GM10847 (cell line): ENCODE results near the gene PARP1.

Source experiments
- POLR2A ChIP-seq: IDR thresholded peaks from 2 replicates; pipeline ENCODE4 v1.6.1; 2011; ENCODE audit not compliant: insufficient read length; ENCODE audit errors: extremely low read depth

The PARP1 gene

GRCh38 chr1:226417830-226418546 lies 10.1 kb upstream of the PARP1 start:
- TF ChIP-seq POLR2A: no peak

DNA sequence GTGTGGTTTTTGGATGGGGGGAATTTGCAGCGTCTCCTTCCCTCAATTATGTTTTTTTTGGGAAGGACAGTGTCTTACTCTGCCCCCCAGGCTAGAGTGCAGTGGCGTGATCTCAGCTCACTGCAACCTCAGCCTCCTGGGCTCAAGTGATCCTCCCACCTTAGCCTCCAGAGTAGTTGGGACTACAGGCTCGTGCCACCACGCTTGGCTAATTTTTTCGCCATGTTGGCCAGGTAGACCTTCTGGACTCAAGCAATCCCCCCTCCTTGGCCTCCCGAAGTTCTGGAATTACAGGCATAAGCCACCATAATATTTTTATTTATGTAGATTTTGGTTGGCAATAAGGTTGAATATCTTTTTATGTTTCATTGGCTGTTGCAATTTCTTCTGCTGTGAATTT lies 9.5 kb upstream of the PARP1 start:
- TF ChIP-seq POLR2A: no peak

- TF ChIP-seq POLR2A: no peak
These were observed 6.3 kb upstream of the PARP1 start for GRCh38 chr1:226414098-226414698.

DNA sequence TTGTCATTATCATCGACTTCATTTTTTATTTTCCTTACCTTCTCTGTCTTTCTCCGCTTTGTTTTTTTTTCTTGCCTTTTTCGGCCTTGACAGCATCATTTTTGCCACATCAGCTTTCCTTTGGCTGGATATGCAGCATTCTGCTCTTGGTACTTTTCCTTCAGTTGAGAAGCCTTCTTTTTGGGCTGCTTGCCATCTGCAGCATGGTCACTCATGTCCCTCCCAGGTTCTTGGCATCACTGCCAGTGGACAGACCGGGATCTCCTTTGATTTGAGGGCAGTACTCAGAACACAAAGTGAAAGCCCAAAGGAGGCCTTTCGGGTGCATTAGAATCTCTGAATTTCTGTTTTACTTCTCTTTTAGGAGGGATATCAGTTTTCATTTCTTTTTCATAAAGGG lies 3.7 kb upstream of the PARP1 start:
- no peak for TF ChIP-seq POLR2A

DNA sequence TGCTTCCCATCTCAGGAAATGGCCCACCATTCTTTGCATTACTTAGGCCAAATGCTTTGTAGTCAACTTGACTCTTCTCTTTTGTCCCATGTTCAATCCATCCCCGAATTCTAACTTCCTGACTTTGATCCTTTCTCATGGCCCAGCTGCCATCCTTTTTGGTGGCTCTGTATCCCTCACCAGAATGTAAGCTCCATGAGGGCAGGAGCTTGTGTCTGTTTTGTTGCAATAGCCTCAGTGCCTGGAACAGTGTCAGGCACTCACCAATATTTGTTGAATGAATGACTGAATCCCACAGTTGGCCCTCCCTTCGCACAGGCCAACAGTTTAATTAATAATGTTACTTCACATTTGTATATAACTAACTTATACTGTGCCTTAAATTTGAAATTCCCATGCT lies 3.1 kb upstream of the PARP1 start:
- no peak for TF ChIP-seq POLR2A

GRCh38 chr1:226409392-226409791 lies 1.5 kb upstream of the PARP1 start:
- TF ChIP-seq POLR2A: no peak

DNA sequence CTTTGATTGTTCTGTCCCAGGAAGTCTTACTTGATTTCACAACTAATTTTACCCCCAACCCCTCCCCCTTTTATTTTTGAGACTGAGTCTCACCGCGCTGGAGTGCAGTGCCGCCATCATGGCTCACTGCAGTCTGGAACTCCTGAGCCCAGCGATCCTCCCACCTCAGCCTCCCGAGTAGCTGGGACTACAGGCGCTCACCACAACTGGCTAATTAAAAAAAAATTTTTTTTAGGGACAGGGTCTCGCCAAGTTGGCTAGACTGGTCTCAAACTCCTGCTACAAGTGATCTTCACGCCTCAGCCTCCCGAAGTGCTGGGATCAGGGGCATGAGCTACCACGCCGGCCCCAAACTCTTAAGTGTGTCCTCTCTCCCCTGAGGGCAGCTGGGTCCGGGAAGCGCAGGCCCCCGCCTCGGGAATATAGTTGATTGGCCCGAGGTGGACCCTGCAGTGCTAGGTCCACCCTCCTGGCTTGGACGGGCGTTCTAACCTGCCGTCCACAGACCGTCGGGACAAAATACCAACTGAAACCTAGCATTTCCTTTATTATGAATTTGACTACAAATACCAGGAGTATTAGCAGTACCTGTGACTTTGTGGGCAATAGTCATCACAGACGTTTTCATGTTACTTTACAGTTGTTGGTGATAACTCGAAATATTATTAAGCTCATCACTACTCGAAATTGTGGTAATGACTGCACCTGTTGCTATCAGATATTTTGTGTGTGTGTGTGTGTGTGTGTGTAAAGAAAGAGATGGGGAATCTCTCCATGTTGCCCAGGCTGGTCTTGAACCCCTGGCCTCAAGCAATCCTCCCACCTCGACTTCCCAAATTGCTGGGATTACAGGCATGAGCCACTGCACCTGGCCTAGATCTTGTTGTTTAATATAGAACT lies 642 bp upstream of the PARP1 start:
- TF ChIP-seq POLR2A: no peak

DNA sequence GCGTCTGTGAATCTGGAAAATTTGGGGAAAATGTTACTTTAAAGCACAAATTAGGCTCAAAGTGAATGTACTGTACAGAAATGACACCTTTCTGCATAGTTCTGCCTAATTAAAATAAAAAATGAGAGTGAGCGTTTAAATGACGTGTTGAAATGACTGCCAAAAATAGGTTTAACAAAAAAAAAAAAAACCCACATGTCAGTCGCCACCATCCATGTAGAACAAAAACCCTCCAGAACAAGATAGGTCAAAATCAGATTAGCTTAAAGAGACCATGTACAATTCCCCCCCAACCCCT lies 745 bp downstream of the PARP1 start:
- TF ChIP-seq POLR2A: no peak

DNA sequence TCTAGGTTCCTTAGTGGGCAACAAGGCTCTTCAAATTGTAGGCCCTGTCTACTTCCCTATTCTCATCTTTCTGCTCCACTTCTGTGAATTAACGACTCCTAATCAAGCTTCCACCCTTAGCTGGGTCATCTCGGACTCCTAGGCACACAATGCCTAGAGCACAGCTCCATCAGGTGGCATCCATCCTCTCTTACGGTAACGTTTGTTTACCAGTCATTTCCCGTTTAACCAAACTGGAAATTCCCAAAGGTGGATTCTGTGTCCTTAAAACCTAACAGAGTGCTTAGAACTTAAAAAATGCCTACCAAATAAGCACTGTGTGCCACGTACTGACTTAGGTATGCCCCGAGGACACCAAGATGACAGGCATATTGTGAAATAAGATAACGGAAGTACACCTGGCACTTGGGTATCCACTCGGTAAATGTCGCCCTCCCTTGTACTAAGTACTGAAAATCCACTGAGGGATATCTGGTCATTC lies 1.5 kb downstream of the PARP1 start:
- TF ChIP-seq POLR2A: no peak

- no peak for TF ChIP-seq POLR2A
These were observed 2.4 kb downstream of the PARP1 start for GRCh38 chr1:226405411-226405988.

DNA sequence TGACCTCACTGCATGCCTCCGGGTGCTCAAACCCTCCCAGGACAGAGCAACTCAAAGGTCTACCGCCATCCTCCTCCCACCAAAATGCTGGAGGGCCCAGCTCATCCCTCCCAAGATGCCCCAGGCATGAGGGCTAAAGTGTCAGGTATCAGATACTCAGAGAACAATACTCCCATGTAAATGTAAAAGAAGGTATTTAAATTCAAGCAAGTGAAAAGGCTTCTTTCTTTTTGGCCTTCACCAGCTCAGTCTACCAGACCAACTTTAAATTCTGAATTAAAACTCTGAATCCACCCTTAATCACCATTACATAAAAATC lies 3.0 kb downstream of the PARP1 start:
- TF ChIP-seq POLR2A: no peak

GRCh38 chr1:226404063-226404903 lies 3.6 kb downstream of the PARP1 start:
- no peak for TF ChIP-seq POLR2A

DNA sequence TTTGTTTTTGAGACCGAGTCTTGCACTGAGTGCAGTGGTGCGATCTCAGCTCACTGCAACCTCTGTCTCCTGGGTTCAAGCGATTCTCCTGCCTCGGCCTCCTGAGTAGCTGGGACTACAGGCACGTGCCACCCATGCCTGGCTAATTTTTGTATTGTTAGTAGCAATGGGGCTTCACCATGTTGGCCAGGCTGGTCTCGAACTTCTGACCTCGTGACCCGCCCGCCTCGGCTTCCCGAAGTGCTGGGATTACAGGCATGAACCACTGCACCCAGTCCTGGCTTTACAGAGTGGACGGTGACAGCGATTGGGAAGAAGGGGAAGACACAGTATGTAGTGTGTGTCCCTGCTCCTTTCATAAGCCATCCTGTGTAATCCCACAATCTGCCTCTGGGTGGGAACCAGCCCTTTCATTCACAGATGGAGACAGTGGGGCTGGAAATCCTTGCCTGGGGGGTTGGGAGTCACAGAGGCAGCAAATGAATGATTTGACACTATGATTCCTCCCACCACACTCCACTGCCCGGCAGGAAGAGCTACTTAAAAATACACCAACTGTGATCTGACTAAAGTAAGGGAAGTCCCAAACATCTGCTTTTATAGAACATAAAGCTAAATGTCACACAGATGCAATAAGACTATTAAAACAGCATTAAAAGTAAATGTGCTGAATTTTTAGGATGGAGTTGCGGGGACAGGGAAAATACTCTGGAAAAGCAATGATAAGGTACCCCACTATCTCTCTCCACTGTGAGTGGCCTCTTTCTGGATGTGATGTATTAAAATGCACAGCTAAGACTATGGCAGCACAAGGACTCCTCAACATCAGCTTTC lies 4.5 kb downstream of the PARP1 start:
- no peak for TF ChIP-seq POLR2A

DNA sequence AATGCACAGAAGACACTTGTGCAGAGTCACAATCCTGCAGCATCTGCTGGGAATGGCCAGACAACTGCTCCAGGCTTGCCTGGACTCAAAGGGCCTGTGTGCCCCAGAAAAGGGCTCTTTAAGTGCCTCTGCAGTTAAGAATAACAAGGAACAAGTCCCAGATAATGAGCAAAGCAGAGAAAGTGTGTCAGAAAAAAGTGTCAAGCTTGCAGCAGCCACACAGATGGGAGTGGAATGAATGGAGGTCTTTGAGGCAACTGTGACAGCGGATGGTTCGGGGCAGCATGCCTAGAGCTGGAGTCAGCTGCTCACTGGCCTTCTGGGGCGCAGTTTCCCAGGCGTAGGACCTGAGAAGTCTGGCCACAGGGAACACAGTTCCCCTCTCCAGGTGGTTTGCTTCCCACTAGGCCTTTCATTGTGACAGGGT lies 5.1 kb downstream of the PARP1 start:
- no peak for TF ChIP-seq POLR2A
